ENCODE measurements around the gene RBM34.
"Not testable (repeated sequence)": the region's sequence is repeated elsewhere in the genome, so short reads cannot be mapped to it uniquely, and the experiment has no call there.

The RBM34 gene

DNA sequence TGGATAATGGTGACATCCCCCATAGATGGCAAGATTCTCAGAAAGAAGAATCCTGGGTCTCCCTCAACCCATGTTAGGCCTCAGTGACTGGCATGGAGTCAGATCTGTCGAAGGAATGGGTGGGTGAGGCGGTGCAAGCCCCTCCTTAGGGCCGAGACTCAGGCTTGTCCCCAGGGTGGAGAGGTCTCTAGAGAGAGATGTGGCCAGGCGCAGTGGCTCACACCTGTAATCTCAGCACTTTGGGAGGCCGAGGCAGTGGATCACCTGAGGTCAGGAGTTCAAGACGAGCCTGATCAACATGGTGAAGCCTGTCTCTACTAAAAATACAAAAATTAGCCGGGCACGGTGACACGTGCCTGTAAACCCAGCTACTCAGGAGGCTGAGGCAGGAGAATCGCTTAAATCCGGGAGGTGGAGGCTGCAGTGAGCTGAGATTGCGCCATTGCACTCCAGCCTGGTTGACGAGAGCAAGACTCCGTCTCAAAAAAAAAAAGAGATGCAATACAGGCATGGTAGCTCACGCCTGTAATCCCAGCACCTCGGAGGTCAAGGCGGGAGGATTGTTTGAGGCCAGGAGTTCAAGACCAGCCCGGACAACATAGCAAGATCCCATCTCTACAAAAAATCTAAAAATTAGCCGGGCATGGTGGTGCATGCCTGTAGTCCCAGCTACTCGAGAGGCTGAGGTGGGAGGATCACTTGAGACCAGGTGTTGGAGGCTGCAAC, 69.6 kb downstream of the RBM34 start:
- DNase-seq (ENCODE audit: low read depth), result not testable (repeated sequence)

DNA sequence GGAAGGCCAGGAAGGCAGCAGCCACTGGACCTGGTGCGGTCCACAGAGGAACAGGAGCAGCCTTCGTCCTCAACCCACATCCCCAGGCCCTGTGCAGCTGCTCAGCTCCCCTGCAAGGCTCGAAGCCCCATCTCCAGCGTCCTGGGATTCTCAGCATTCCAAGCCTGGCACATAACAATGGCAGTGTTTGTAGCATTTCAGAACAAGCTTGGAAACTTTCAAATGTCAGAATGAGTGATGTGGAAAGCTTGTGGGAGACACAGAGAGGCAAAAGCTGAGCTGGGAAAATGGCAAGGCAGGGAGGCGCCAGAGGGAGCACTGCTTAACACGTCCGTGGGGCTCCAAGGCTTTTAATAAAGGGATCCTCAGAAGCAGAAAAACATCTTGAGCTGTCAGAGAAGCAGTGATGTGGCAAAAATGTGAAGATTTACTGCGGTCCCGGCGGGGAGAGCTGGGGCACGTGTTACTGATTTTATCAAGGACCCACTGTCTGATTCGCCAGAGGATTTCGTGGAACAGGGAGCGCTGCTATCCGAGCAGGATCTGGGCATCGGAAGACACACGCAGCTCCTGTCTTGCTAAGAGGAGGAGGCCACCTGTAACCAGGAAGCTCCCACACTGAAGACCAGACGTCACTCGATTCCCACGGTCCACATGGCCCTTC, 70.5 kb downstream of the RBM34 start:
- no peak for DNase-seq (ENCODE audit: low read depth)

DNA sequence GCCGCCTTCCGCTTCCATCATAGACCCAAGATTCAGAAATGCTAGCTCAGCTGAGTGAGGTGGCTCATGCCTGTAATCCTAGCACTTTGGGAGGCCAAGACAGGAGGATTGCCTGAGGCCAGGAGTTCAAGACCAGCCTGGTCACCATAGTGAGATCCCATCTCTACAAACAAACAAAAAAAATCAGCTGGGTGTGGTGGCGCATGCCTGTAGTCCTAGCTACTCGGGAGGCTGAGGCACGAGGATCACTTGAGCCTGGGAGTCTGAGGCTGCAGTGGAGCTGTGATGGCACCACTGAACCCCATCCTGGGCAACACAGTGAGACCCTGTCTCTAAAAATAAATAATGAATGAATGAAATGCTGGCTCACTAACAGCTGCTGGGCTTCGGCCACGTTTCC, 72.1 kb downstream of the RBM34 start:
- no peak for DNase-seq (ENCODE audit: low read depth)

DNA sequence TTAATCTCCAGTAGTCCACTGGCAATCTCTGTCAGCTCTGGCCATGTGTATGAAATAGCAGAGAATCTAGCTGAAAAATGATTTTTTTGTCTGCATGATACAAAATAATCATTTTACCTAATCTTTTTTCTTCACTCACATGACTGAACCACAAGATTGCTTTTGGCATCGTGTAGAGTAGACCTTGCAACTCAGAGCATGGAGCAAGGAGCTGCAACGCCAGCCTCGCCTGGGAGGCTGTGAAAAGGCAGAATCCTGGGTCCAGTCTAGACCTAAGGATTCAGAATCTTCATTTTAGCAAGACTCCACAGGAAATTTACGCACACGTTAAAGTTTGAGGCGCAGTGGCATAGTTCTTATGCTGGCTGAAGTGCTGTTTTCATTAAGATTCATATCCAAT, 72.6 kb downstream of the RBM34 start:
- DNase-seq (ENCODE audit: low read depth), result no peak

DNA sequence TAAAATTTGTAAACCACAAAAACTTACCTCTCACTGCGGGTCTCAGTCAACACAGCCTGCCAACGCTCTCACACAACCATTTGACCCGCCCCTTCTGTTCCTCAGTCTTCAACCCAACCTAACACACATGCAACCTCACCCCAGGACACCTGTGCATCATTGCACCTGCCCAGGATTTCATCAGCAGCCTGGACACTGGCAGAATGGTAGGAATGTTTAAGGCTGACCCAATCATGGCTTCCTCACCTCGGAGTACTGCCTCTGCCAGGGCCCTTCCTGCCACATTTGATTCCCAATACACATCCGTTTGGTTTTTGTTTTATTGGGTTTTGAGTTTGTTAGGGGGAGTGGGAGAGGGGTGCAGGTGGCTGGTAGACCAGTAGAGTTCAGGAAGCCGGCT, 73.1 kb downstream of the RBM34 start:
- DNase-seq (ENCODE audit: low read depth), result no peak

DNA sequence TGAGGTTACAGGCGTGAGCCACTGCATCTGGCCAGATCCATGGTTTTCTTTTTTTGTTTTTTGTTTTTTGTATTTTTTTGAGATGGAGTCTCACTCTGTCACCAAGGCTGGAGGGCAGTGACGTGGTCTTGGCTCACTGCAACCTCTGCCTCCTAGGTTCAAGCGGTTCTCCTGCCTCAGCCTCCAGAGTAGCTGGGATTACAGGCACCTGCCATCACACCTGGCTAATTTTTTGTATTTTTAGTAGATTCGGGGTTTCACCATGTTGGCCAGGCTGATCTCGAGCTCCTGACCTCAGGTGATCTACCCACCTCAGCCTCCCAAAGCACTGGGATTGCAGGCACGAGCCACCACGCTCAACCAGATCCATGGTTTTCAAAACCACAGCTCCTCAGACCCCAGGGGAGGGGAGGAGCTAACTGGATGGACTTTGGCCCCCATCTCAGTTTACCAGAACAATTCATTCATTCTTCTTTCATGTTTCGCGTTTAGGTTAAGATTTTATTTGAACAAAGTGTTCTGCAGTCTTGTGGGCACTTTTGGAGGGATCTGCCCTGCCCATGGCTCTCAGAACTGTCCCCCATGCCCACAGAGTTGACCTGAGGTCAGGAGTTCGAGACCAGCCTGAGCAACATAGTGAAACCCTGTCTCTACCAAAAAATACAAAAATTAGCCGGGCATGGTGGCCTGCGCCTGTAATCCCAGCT, 75.5 kb downstream of the RBM34 start:
- DNase-seq (ENCODE audit: low read depth), result not testable (repeated sequence)
